K562 treated with DMSO at 1 percent for 12 hours (cell line): ENCODE results near the gene MAP2K1. TPM values are rescaled to one million over a fixed set of nuclear protein-coding genes. Genes with fewer than 3 reads are reported as not detected.

Experiments used
- total RNA-seq: library from RNA; unstranded; fragments of 300-600 nt; gene quantifications from 2 replicates; pipeline ENCODE4 v1.2.3, GENCODE V29; 2022; ENCODE audit not compliant: insufficient read depth

Gene MAP2K1
- 43.3 and 75.0 TPM in 2 replicates for total RNA-seq

DNA sequence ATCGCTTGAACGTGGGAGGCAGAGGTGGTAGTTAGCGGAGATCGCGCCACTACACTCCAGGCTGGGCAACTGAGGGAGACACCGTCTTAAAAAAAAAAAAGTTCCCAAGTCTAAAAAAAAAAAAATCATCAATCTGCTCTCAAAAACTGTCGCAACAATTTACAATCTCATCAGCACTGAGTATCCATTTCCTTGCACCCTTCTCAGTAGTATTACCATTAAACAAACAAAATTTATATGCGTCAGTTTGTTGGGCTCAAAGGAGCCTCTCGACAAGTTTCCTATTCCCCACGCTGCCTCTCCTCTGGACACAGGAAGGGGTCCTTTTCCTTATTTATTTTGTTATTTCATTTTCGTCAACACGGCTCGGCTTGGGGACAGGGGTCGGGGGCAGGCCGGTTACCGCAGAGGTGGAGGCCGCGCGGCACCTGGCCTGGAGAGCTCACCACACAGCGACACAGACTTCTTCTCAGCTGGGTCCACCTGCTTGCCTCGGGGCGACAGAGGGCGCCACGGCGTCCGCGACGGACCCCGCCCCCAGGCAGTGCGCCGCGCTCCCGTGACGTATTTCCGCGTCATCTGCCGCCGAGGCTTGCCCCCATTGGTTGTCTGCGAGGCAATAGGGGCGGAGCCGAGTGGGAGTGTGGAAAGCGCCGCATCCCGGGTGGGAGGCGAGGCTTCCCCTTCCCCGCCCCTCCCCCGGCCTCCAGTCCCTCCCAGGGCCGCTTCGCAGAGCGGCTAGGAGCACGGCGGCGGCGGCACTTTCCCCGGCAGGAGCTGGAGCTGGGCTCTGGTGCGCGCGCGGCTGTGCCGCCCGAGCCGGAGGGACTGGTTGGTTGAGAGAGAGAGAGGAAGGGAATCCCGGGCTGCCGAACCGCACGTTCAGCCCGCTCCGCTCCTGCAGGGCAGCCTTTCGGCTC, at the start of gene MAP2K1:
MAP2K1 (plus strand) TSS at position 709 of the 920 bp plus-strand sequence. CDS start 436 bp downstream, outside the sequence.

GRCh38 chr15:66356359-66357236, 30.1 kb upstream of the MAP2K1 start, which contains the start of gene TIPIN:
Gene TIPIN (minus strand): TSS chr15:66356685. CDS start chr15:66352947, 3,738 bp downstream.

GRCh38 chr15:66497502-66498455, 111.1 kb downstream of the MAP2K1 start, which contains the start of gene SNAPC5:
Gene SNAPC5 (minus strand): TSS chr15:66497762. CDS start chr15:66497731, 31 bp downstream.

GRCh38 chr15:66504563-66505429, 118.1 kb downstream of the MAP2K1 start, which contains the start of the genes RPL4 and ZWILCH:
Gene RPL4 (minus strand): TSS chr15:66504855. CDS start chr15:66504790, 65 bp downstream.
Gene ZWILCH (plus strand): TSS chr15:66505326. CDS start chr15:66505339, 13 bp downstream.

Other genes starting within 250 kb of the MAP2K1 start
- gene MEGF11, start 133.2 kb upstream of the MAP2K1 start, total RNA-seq: 1.1 TPM in 1 of 2 replicates, not detected in the other
- gene DIS3L, start 93.3 kb upstream of the MAP2K1 start, total RNA-seq: 9.8 and 24.8 TPM in 2 replicates
- gene TIPIN, start 30.2 kb upstream of the MAP2K1 start, total RNA-seq: 8.9 and 18.0 TPM in 2 replicates
- gene SNAPC5, start 110.8 kb downstream of the MAP2K1 start, total RNA-seq: 30.2 and 53.3 TPM in 2 replicates
- 4,735 and 4,925 TPM in 2 replicates for gene RPL4, start 117.9 kb downstream of the MAP2K1 start, total RNA-seq
- gene ZWILCH, start 118.4 kb downstream of the MAP2K1 start, total RNA-seq: 12.4 and 45.9 TPM in 2 replicates
- not detected in 2 replicates for gene LCTL, start 179.1 kb downstream of the MAP2K1 start, total RNA-seq